Activated T-cell treated with anti-CD3 and anti-CD28 coated beads, Interleukin-2, amount 50 U/mL, for 24 hours (primary cell): ENCODE measurements around the gene MCUR1.
"Not testable (repeated sequence)": the region's sequence is repeated elsewhere in the genome, so short reads cannot be mapped to it uniquely, and the experiment has no call there.

Source experiments
- DNase-seq: peaks from one replicate; pipeline ENCODE4 v3.0.0-alpha.2; 2020
- H3K27ac Mint-ChIP-seq: 2 replicates; pipeline ENCODE4 v1.8.0; 2020; ENCODE audit warnings: mild to moderate bottlenecking, mixed read lengths
- H3K27me3 Mint-ChIP-seq: 2 replicates; pipeline ENCODE4 v1.8.0; 2020; ENCODE audit warnings: mixed read lengths
- H3K36me3 Mint-ChIP-seq: 2 replicates; pipeline ENCODE4 v1.8.0; 2020; ENCODE audit warnings: low read depth, mixed read lengths
- H3K4me1 Mint-ChIP-seq: 2 replicates; pipeline ENCODE4 v1.8.0; 2020; ENCODE audit warnings: low read depth, mixed read lengths
- H3K4me3 Mint-ChIP-seq: 2 replicates; pipeline ENCODE4 v1.8.0; 2020; ENCODE audit warnings: mild to moderate bottlenecking, moderate library complexity, mixed read lengths
- H3K9me3 Mint-ChIP-seq: 2 replicates; pipeline ENCODE4 v1.8.0; 2020; ENCODE audit warnings: mixed read lengths

Gene MCUR1

GRCh38 chr6:13811627-13812358 is 2.6 kb downstream of the MCUR1 start:
- peaks cover 43% of the 10 kb centered on the region for H3K36me3 Mint-ChIP-seq
- H3K27ac Mint-ChIP-seq: peak overlapping the region; percentile 44
- no peaks in the 10 kb centered on the region for H3K27me3 Mint-ChIP-seq
- H3K9me3 Mint-ChIP-seq: no peaks in the 10 kb centered on the region
- H3K4me1 Mint-ChIP-seq: peaks cover 39% of the 10 kb centered on the region
- no peak for DNase-seq
- peak overlapping the region; percentile 91 for H3K4me3 Mint-ChIP-seq

GRCh38 chr6:13810688-13811446 is 3.5 kb downstream of the MCUR1 start:
- no peaks in the 10 kb centered on the region for H3K27me3 Mint-ChIP-seq
- no peak for DNase-seq
- H3K4me3 Mint-ChIP-seq: no peak overlapping the region
- H3K9me3 Mint-ChIP-seq: no peaks in the 10 kb centered on the region
- H3K36me3 Mint-ChIP-seq: peaks cover 51% of the 10 kb centered on the region
- peaks cover 39% of the 10 kb centered on the region for H3K4me1 Mint-ChIP-seq
- no peak overlapping the region for H3K27ac Mint-ChIP-seq

DNA sequence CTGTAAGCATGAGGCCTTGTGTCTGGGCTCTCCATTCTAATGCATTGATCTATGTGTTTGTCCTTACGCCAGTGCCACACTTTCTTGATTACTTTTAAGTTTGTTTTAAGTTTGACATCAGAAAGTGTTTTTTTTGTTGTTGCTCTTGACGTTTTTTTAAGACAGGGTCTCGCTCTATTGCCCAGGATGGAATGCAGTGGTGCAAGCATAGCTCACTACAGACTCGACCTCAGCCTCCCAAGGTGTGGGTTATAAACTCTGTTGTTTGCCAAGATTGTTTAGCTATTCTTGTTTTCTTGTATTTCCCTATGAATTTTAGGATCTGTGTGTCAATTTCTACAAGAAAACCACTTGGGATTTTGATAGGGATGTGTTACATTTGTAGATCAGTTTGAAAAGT is 5.6 kb downstream of the MCUR1 start:
- Mint-ChIP-seq H3K9me3 (no peaks in the 10 kb centered on the region), H3K4me3 (no peak overlapping the region), H3K36me3 (peaks cover 68% of the 10 kb centered on the region), H3K4me1 (peaks cover 33% of the 10 kb centered on the region), H3K27ac (no peak overlapping the region), H3K27me3 (no peaks in the 10 kb centered on the region)
- DNase-seq: no peak

- Mint-ChIP-seq H3K4me3 (no peak overlapping the region), H3K27me3 (no peaks in the 10 kb centered on the region), H3K9me3 (no peaks in the 10 kb centered on the region), H3K4me1 (peaks cover 26% of the 10 kb centered on the region), H3K27ac (no peak overlapping the region), H3K36me3 (peaks cover 75% of the 10 kb centered on the region)
- no peak for DNase-seq
These were observed 6.7 kb downstream of the MCUR1 start for GRCh38 chr6:13807696-13808095.

DNA sequence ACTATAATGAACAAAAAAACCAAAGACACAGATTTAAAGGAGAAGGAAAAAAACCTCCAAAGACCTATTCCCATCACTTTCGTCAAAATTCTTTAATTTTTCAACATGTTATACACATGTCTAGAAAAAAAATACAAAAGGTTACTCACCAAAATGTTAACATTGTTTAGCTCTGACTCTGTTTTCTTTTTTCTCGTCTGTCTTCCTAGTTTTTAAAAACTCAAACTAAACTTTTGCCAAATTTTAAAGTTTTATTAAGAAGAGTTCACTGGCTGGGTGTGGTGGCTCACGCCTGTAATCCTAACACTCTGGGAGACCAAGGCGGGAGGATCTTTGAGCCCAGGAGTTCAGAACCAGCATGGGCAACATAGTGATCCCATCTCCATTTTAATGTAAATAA is 10.8 kb downstream of the MCUR1 start:
- H3K9me3 Mint-ChIP-seq: no peaks in the 10 kb centered on the region
- peaks cover 7% of the 10 kb centered on the region for H3K4me1 Mint-ChIP-seq
- H3K27ac Mint-ChIP-seq: no peak overlapping the region
- peaks cover 80% of the 10 kb centered on the region for H3K36me3 Mint-ChIP-seq
- H3K4me3 Mint-ChIP-seq: no peak overlapping the region
- H3K27me3 Mint-ChIP-seq: no peaks in the 10 kb centered on the region
- DNase-seq: no peak

GRCh38 chr6:13800615-13801014 is 13.7 kb downstream of the MCUR1 start:
- Mint-ChIP-seq H3K27ac (no peak overlapping the region), H3K9me3 (no peaks in the 10 kb centered on the region), H3K36me3 (peaks cover 75% of the 10 kb centered on the region), H3K4me1 (peaks cover 1% of the 10 kb centered on the region), H3K4me3 (no peak overlapping the region), H3K27me3 (no peaks in the 10 kb centered on the region)
- DNase-seq: no peak

DNA sequence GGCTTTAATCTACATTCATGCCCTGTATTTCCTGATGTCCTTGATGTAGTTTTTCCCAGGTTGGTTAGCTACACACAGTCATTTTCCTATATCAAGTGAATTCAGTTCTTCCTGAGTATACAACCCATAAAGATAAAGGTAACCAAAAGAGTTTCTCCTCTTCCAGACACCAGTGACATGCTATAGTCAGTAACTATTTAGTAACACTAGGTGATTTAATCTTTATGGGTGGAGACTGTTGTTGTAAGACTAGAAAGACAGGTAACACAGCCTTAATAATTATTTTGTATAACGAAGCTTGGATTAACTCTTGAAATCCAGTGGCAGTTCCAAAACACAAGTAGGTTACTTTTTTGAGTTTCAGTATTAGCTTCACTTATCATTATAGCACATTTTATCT is 17.6 kb downstream of the MCUR1 start:
- Mint-ChIP-seq H3K4me3 (no peak overlapping the region), H3K4me1 (peaks cover 24% of the 10 kb centered on the region)

DNA sequence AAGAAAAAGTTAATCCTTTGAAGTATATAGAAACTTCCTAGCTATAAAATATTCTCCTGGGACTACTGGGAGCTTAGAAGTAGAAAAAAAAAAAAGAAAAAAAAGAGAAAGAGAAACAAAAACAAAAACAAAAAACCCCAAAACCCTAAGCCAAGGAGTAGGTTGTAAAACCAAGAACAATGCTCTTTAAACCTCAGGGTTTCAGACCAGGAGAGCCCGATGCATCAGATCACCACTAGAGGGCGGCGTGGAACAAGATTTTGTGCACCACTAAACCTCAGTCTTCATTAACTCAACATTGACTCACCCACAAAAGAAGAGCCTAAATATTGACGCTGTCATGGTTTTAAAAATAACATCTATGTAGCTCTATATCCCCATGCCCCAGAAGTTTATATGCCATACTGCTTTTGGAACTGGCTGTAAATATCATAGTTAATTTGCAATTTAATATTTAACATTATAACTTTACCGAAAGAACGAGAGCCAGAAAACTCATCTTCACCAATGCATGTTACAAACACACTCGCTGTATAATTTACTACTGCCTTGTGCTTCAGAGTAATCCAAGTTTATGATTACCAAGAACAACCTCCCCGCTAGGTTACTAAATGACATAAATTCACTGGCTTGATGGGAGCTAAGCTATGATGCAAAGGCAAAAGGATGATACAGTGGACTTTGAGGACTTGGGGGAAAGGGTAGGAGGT is 19.2 kb downstream of the MCUR1 start:
- Mint-ChIP-seq H3K4me1 (peaks cover 24% of the 10 kb centered on the region), H3K36me3 (peaks cover 76% of the 10 kb centered on the region), H3K27ac (no peak overlapping the region), H3K4me3 (no peak overlapping the region), H3K9me3 (no peaks in the 10 kb centered on the region), H3K27me3 (no peaks in the 10 kb centered on the region)
- peak; percentile 86 for DNase-seq

More for the DNA sequence above, 17.6 kb downstream of the MCUR1 start:
- Mint-ChIP-seq H3K27ac (no peak overlapping the region), H3K36me3 (peaks cover 78% of the 10 kb centered on the region), H3K27me3 (no peaks in the 10 kb centered on the region), H3K9me3 (no peaks in the 10 kb centered on the region)
- no peak for DNase-seq

GRCh38 chr6:13794184-13794583 is 20.2 kb downstream of the MCUR1 start:
- no peaks in the 10 kb centered on the region for H3K9me3 Mint-ChIP-seq
- H3K27me3 Mint-ChIP-seq: no peaks in the 10 kb centered on the region
- H3K27ac Mint-ChIP-seq: peak overlapping the region; percentile 76
- DNase-seq: no peak
- no peak overlapping the region for H3K4me3 Mint-ChIP-seq
- peaks cover 34% of the 10 kb centered on the region for H3K4me1 Mint-ChIP-seq
- peaks cover 83% of the 10 kb centered on the region for H3K36me3 Mint-ChIP-seq

DNA sequence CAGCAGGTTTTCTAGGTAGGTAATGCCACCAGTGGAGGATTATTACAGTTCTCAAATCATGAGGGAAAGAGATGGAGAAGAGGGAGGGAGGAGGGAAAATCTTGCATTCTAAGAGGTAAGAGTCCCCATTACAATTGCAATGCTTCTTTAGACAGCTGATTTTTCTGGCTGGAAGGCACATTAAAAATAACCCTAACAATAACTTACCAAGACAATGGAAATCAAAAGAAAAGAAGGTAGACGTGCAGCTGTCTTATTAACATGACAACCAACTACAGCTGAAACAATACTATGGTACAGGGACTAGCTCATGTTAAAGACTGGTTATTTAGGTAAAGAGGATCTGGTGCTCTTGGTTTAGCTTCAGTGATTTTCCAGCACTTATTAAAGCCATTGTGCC is 24.6 kb downstream of the MCUR1 start:
- no peaks in the 10 kb centered on the region for H3K27me3 Mint-ChIP-seq
- peaks cover 68% of the 10 kb centered on the region for H3K36me3 Mint-ChIP-seq
- no peaks in the 10 kb centered on the region for H3K9me3 Mint-ChIP-seq
- no peak for DNase-seq
- no peak overlapping the region for H3K4me3 Mint-ChIP-seq
- peaks cover 53% of the 10 kb centered on the region for H3K4me1 Mint-ChIP-seq
- H3K27ac Mint-ChIP-seq: no peak overlapping the region

DNA sequence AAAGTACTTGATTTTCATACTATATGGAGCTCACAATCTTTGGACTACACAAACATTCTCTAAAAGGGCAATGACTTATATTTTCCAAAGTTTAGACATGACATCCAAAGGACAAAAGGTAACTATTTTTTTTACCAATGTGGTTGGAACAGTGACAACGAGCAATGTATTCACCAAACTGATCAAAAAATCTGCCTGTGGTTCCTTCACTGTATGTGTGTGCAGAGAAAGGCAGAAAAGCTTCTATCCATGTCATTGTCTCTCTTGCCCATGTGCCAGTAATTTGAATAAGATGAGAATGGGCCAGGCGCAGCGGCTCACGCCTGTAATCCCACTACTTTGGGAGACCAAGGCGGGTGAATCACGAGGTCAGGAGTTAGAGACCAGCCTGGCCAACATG is 25.5 kb downstream of the MCUR1 start:
- Mint-ChIP-seq H3K36me3 (peaks cover 58% of the 10 kb centered on the region), H3K4me1 (peaks cover 44% of the 10 kb centered on the region), H3K27me3 (no peaks in the 10 kb centered on the region), H3K4me3 (no peak overlapping the region), H3K27ac (peak overlapping the region; percentile 88), H3K9me3 (no peaks in the 10 kb centered on the region)
- DNase-seq: no peak

GRCh38 chr6:13787137-13787536 is 27.2 kb downstream of the MCUR1 start:
- DNase-seq: no peak
- Mint-ChIP-seq H3K36me3 (peaks cover 47% of the 10 kb centered on the region), H3K4me3 (peak overlapping the region; percentile 3), H3K27ac (peak overlapping the region; percentile 89), H3K4me1 (peaks cover 40% of the 10 kb centered on the region), H3K27me3 (no peaks in the 10 kb centered on the region), H3K9me3 (no peaks in the 10 kb centered on the region)

DNA sequence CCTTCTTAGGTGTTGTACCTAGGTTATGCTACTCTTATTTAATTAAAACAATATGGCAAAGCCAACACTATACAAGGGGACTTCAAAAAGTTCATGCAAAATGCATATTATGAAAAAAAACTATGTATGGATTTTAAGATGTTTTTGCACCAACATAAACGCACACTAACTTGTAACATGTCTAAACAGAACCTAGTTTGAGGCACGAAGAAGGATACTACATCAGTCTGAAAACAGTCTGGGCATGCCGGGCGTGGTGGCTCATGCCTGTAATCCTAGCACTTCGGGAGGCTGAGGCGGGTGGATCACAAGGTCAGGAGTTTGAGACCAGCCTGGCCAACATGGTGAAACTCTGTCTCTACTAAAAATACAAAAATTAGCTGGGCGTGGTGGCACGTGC is 34.2 kb downstream of the MCUR1 start:
- not testable (repeated sequence) for H3K27ac Mint-ChIP-seq, H3K4me3 Mint-ChIP-seq, H3K9me3 Mint-ChIP-seq, H3K4me1 Mint-ChIP-seq, H3K36me3 Mint-ChIP-seq, DNase-seq, H3K27me3 Mint-ChIP-seq

GRCh38 chr6:13778028-13778427 is 36.3 kb downstream of the MCUR1 start:
- no peaks in the 10 kb centered on the region for H3K9me3 Mint-ChIP-seq

DNA sequence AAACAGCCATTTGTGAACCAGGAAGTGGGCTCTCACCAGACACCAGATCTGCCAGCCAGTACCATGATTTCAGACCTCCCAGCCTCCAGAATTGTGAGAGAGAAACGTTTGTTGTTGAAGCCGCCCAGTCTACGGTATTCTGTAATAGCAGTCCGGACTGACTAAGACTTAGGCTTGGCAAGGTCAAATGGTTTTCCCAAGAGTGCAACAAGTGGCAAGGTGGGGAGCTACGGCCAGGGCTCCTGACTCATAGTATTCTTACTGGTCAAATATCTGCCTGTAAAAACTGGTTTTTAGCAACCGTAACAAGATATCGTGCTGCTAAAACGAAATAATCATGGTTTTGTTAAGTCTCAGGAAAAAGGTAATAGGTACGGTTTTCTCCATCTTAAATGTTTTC is 37.8 kb downstream of the MCUR1 start:
- Mint-ChIP-seq H3K27me3 (no peaks in the 10 kb centered on the region), H3K9me3 (no peaks in the 10 kb centered on the region), H3K27ac (no peak overlapping the region), H3K4me3 (no peak overlapping the region), H3K4me1 (no peaks in the 10 kb centered on the region), H3K36me3 (no peaks in the 10 kb centered on the region)
- no peak for DNase-seq

More at GRCh38 chr6:13778028-13778427, 36.3 kb downstream of the MCUR1 start:
- Mint-ChIP-seq H3K36me3 (peaks cover 4% of the 10 kb centered on the region), H3K27ac (no peak overlapping the region), H3K27me3 (no peaks in the 10 kb centered on the region), H3K4me1 (no peaks in the 10 kb centered on the region), H3K4me3 (no peak overlapping the region)
- DNase-seq: no peak
